HG03565 (cell line): ENCODE data around the gene KRT86.
"Not testable (repeated sequence)": the region's sequence is repeated elsewhere in the genome, so short reads cannot be mapped to it uniquely, and the experiment has no call there.

Experiments
- ATAC-seq: cut with Tn5 transposase; IDR thresholded peaks from one replicate; pipeline ENCODE4 v1.9.1; 2021; ENCODE audit warnings: mild to moderate bottlenecking, moderate library complexity; ENCODE audit not compliant: unreplicated experiment

The KRT86 gene

DNA sequence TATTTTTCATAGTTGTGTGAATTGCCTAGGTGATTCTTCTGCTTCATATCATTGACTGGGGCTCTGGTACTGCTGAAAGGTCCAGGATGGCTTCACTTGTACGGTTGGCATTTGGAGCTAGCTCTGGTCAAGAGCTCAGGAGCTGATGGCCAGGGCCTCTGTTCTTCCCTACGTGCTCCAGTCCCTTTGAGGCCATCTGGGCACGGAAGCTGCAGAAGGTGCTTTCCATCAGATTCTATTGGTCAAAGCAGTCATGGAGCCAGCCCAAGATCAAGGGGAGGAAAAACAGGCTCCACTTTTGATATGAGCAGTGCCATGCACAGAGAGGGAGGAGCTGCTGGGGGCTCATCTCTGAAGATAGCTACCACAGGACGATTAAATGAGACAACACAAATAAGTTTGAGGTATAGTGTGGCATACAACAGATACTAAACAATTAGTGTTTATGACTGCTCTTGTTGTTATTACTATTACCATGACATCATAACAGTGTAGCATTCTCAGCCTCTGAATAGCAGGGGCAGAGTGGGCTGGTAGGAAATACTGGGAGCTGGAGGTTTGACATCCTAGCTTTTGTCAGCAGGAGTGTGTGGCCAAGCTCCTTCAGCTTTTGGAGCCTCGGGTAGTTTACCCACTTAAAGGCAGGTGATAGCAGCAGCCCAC, 36.3 kb downstream of the KRT86 start:
- ATAC-seq, result no peak

DNA sequence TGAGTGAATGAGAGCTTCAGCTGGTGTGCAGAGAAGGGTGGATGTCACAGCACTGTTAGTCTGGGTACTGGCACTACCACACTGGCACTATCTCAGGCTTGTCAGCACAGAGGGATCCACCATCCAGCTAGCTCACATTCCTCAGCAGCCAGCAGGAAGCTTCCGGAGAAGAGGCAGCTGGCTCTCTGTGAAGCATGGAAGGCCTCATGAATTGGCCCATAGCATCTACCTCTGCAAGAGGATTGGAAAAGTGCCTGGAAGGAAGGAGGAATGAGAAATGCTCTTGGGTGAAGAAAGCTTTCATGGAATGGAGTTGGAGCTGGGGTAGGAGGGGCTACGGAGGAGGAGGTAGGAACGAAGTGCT, 36.8 kb downstream of the KRT86 start:
- no peak for ATAC-seq

DNA sequence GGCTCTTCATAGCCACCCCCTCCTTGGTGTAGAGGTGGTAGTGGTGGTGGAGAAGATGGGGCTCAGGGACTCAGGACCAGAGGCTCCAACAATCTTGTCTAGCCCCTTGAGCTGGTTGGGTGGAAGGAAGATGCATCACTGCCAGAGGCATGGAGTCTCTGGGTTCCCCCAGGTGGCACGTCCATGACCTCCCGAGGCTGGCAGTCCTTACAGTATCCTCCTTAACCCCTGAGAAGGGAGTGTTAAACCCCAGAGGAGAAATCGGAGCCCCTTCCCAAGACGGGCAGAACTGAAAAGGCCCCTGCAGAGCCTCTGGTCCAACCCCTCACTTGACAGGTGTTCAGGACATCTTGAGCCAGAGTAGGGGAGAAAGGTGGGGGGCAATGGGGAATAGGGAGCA, 37.6 kb downstream of the KRT86 start:
- no peak for ATAC-seq

DNA sequence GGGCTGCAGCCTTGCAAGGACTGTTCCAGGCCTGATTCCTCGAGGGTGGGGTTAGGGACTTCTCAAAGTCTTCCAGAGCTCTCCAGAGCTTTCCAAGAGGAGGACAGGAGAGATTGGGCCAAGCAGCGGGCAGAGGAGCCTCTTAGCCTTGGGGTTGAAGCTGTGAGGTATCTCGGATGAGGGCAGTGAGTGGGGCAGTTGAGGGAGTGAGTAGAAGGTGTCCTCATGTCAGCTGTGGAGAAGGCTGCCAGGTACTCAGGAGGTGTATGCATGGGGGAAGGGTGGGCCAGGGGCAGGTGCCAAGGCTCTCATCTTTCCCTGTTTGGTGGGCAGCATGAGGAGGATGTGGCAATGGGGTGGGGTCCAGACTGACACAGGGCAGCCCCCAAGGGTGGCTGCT, 39.0 kb downstream of the KRT86 start:
- no peak for ATAC-seq

DNA sequence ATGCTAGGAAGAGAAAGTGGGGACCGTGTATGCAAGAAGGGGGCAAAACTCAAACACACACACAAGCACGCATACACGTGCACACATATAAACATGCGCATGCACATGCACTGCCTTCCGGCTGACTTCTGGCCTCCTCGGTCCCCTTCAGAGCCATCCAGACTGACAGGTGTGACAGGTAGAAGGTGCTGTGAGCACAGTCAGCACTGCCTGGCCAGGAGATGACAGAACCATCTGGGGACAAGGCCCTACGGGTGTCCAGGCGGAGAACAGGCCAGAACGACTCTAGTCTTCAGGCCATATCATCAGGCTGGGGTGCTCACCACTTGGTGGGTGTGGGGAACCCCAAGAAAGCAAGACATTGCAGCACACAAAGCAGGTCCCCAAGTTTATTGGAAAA, 39.5 kb downstream of the KRT86 start:
- ATAC-seq, result no peak

DNA sequence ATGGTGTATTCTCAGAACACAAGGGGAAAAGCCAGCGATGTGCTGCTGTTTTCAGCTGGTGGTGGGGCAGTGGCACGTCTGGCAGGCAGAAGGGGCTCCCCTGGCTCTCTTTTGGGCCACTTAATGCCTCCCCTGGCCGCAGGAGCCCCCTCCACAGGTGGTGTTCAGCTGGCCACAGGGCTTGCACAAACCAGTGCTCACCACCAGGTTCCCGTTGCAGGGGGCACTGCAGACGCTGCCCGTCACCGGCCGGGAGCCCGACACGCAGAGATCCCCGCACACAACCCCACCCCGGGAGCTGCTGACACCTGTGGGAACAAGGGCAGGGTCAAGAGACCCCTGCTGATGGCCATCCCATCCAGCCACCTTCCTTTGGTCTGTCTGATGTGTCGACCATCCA, 40.1 kb downstream of the KRT86 start:
- ATAC-seq, result no peak

DNA sequence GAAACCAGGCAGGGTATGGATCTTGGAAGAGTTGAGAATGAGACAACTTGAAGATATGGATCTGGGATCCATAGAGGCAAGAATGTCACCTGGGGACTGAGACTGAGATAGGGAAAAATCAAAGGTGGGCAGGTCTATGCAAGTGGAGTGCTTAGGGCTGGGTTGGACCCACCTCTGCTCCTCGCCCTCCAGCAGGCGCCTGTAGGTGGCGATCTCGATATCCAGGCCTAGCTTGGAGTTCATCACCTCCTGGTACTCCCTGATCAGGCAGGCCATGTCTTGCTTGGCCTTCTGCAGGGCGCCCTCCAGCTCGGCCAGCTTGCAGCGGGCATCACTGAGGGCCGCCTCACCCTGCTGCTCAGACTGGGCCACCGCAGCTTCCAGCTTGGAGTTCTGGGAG, 41.3 kb downstream of the KRT86 start:
- ATAC-seq, result not testable (repeated sequence)

DNA sequence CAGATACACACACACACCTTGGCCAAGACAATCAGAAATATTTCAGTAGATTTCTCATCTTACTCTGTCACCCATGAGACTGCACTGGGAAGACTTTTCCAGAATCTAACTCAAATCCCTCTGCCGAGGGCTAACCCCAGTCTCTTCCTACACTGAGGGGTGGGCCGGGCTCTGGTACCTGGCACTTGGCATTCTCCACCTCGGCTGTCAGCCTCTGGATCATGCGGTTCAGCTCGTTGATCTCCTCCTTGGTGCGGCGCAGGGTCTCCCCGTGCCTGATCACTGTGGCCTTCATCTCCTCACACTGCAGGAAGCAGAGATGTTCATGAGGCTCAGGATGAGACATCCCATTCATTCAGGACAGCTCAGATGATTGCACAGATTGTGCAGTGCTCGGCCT, 41.8 kb downstream of the KRT86 start:
- ATAC-seq, result no peak

DNA sequence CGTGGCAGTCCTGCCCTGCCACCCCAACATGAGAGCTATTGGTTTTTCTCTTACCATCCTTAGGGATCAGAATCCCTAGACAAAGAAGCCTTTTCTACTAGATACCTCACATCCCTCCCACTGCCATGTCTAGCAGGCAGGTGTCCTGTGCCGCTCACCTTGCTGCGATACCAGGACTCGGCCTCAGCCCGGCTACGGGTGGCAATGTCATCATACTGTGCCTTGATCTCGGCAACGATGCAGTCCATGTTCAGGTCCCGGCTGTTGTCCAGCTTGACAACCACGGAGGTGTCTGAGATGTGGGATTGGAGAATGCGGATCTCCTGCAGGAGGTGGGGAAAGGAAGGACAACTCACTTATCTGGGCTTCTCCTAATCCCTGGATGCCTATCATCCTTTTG, 42.3 kb downstream of the KRT86 start:
- ATAC-seq, result no peak

DNA sequence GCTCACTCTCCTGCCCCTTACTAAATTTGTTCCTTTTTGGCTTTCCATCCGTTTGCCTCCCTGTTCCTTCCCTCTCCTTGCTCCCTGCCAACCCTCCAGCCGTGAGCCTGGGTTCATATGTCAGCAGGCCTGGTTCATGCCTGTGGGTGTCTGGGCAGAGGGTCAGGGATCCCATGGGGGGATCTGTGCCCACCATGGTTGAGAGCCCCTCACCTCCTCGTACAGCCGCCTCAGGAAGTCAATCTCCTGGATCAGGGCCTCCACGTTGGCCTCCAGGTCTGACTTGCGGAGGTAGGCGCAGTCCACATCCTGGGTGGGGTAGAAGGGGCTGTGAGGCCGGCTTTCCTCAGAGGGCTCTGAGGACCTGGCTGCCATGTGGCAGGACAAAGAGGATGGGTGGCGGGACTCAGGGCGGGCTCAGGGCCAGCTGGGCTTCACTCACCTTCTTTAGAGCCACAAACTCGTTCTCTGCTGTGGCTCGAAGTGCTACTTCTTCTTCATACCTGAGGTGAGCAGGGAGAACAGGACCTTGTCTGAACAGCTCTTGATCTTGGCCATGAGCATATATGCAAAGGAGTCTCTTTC, 43.1 kb downstream of the KRT86 start:
- ATAC-seq, result no peak

DNA sequence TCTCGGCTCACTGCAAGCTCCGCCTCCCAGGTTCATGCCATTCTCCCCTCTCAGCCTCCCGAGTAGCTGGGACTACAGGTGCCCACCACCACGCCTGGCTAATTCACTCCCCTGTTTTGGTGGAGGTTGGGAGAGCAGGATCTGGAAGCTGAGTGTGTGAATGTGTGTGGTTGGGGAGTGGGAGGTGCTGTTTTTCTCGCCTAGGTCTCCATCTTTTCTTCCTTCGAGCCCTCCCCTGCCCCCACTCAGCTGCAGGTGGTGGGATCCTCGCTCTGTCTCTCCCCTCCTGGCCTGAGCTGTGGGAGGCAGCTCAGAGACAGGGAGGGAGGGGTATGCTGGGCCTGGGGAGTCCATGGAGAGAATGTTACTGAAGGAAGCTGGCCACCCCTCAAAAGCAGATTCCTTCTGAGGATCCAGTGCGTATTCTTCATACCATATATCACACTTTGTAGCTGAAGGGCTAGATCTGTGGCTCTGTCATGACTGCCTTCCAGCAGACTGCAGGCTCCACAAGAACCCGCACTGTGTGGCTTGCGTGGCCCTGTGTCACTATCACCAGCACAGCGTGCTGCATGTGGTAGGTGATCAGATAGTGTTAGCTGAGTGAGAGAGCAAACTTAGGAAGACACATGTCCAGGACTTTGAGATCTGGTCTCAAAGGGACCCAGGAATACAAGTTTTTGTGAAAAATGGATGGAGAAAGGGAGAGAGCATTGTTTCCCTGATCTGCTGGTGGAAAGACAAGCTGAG, 44.0 kb downstream of the KRT86 start:
- no peak for ATAC-seq

DNA sequence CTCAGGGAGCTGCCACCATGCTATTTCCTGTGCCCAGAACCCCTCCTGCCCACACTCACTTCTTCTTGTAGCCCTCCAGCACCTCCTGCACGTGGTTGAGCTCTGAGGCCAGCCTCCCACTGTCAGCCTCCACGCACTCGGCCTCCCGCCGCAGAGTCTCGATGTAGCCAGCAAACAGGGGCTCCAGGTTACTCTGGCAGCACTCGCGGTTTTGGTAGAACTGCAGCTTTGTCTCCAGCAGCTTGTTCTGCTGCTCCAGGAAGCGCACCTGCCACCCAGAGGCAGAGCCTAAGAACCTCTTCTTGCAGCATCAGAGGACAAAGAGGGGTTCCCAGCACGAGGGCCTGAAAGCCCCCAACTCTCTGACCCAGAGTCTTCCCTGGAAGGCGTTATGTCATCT, 44.7 kb downstream of the KRT86 start:
- no peak for ATAC-seq

DNA sequence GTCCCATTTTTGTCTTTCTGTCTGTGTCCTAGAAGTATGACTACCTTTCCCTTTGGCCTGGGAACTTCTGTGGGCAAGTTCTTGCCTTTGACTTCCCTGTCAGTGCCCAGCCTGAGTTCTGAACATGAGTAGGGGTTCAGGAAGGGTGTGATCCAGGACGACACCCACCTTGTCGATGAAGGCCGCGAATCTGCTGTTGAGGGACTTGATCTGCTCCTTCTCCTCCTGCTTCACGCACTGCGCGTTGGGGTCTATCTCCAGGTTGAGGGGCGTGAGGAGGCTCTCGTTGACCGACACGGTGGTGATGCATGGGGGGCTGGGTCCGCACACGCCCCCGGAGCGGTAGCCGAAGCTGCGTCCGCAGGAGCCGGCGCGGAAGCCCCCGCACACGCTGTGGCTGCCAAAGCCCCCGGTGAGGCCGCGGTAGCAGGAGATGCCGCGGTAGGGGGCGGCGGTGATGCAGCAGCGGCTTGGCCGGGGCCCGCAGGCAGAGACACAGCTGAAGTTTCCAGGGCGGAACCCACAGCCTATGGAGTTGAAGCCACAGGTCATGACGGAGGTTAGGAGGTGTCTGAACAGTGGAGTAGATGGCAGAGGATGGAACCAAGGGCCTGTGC, 46.4 kb downstream of the KRT86 start, which contains the start of gene KRT83:
Gene KRT83, minus strand, starts transcription at position 615 of the 617 bp plus-strand sequence. Its CDS starts 63 bp downstream, at position 552.
- no peak for ATAC-seq

DNA sequence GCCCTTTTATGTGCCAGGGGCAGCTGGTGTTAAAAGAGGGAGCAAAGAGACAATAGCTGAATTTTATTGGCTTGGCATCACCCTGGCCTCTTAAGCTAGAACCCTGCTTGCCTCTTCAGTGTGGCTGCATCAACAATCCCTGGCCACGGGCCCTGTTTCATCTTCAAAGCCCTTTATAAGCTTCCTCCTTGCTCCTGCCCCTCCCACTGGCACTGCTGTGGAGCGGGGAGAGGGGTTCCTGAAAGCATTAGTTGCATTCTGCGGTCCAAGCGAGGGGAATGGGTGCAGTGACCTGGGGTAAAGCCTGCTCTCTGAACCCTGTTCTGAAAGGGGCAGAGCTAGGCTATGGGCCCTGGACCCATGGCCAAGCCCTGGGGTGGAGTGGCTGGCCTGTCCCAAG, 47.0 kb downstream of the KRT86 start:
- ATAC-seq, result no peak

DNA sequence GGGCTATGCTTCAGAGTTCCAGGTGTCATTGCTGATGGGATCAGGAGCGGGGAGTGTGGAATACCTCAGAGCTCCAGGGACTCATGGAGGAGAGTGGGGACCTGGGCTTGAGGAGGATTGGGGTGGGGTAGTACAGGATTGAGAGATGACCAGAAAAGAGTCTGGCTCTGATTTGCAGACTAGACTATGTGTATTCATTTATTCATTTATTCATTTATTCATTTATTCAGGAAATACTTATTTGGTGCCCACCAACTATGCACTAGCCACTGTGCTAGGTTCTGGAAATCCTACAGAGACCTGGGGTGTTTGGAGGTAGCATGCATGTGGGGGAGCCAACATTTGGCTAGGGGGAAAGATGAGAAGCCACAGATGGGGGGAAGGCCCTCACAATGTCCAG, 47.6 kb downstream of the KRT86 start:
- no peak for ATAC-seq

DNA sequence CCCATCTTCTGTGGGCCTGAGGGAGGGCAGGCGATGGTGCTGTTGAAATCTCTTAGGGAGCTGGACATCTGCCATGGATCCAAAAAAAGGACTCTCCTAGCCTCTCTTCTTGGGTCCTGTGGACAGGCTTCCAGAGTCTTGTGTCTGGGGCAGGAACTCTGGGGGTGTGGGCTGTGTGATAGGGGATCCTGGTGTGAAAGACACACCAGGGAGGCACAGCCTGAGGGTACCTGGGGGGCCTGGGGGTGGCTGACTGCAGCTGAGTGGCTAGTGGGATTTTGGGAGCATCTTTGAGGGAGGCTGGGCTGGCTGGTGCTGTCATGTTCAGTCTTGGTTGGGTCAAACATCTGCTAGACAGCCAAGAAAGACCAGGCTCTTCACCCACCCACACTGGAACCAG, 48.6 kb downstream of the KRT86 start:
- ATAC-seq, result no peak

DNA sequence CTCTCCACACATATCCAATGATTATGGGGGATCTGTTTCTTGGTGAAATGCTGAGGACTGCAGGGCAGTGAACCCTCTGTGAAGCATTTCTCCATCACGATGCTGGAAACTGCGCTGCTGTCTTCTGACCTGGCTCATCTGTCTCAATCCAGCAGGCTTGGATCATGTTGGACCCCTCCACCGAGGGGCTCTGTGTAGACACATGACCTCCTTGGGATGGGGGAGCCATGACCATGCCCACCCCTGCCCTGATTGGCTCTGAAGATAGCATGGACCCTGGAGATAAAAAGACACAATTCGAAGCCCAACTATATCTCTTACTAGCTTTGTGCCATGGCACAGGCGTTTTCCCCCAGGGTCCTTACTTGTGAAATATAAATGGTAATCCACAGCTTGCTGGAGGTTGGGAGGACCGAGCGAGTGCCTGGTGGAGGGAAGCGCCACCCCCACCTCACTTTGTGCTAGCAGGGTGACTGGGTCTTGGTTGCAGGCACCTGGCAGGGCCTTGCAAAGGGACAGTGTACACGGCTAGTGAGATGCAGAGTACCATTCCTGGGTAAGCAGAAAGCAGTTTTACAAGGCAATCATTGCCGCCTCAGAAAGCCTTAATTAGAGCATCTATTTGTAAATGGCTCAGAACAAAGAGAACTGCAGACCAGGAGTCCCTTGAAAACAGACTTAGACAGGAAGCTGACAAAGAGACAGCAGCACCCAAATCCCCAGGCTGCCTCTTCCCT, 49.1 kb downstream of the KRT86 start:
- ATAC-seq, result no peak

DNA sequence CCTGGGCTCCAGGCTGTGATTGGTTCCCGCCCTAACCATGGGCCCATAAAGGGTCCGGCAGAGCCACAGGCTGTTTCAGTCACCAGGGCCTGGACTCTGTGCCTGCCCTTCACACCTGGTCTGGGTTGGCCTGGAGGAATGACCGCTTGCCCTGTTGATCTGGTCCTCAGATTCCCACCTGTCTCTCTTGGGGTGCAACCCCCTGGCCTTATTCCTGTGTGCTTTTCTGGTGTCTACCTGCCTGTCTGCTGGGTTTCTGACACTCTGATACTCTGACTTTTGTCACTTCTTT, 49.7 kb downstream of the KRT86 start:
- ATAC-seq, result no peak

DNA sequence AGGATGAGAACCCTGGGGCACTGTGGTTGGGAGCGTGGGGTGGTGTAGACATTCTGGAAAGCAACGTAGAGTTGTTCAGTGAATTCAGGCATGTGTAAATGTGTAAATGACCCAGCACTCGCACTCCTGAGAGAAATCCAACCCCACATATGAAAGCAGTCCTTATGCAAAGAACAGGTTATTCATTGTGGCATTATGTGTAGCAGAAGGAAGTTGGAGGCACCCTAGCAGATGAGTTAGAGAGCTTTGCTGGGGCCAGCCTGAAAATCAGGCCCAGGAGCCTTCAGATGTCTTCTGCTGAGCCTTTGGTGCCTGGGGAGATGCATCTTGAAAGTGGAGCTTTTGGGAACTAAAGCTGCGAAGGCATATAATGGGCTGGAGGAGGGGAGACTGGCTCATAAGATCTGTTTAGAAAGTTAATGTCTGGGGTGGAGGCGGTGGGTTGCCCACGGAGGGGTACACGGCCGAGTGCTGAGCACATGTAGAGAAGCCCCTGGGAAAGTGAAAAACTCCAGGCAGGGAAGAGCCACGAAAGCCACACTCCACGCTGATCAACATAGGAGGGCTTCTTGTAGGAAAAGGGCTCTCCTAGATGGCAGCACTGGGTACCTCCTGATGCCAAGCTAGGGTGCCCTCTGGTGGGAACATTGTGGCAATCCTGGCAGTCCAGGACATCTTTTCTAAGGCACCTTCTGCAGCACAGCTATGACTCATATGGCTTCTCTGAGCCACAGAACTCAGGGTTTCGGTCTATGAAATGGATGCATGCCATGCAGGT, 52.8 kb downstream of the KRT86 start:
- peak; percentile 81 for ATAC-seq

DNA sequence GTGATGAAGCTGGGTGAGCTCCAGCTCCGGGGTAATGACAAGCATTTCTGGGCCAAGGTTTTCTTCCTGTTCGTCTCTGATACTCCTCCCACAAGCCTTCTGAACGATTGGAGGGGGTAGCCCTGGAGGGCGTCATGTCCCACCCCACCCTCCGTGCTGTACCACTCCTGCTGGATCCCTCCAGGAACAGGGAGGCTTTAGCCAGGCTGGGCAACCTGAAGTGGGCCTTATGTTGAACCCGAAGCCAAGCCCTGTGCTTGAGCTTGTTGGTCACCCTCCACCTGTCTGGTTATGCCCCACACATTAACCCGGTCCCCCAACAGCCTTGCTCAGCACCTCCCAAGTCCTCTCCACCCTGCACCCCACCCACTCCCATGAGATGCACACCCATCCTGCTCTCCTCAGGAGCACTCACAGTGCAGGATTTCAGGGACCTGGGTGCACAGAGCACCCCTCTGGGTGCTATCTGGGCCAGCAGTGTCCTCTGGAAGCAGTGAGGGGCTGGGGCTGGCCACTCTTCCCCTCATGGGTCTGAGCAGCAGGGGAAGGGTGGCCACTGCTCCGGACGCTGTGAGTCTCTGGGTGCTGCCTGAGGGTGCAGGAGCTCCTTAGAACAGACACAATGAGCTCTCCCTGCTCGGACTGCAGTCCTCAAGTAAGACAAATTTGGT, 53.5 kb downstream of the KRT86 start:
- ATAC-seq, result no peak
